HEK293 (cell line): ENCODE results near the gene GOLGA5.

Experiments used
- CTCF ChIA-PET: fragments of 350-600 bp; formaldehyde crosslinking; extraction: SDS; loops from one replicate; lab custom pipeline; 2021; ENCODE audit warnings: antibody characterized with exemption; lab: Yijun Ruan, JAX
- POLR2A ChIA-PET: fragments of 300-600 bp; formaldehyde crosslinking; extraction: SDS; loops from one replicate; lab custom pipeline; 2020; ENCODE audit warnings: antibody characterized with exemption, inconsistent platforms; lab: Yijun Ruan, JAX
- H3K27ac ChIP-seq: fragments of 200-500 bp; sonication (Bioruptor generic); 2 replicates; pipeline ENCODE4 v1.5.1; 2014; ENCODE audit warnings: low read depth, low read length, control low read depth, inconsistent platforms; ENCODE audit errors: extremely low read depth
- H3K36me3 ChIP-seq, 2 experiments: fragments of 200-500 bp in 1 of 2; sonication (Bioruptor generic) in 1 of 2; 1 replicate in 1 of 2; 2 replicates in 1 of 2; pipeline ENCODE4 v1.5.1; 2014 to 2017; ENCODE audit warnings: inconsistent platforms in 2 of 2, low read length in 2 of 2; ENCODE audit not compliant: control insufficient read depth in 2 of 2, insufficient read depth in 1 of 2
- H3K4me1 ChIP-seq: fragments of 200-500 bp; sonication (Bioruptor generic); 2 replicates; pipeline ENCODE4 v1.5.1; 2014; ENCODE audit warnings: mild to moderate bottlenecking, low read length, inconsistent platforms; ENCODE audit not compliant: control insufficient read depth, insufficient read depth
- H3K4me3 ChIP-seq: 2 replicates; pipeline ENCODE4 v1.5.1; 2011; ENCODE audit warnings: low read depth, mild to moderate bottlenecking, control low read depth, low read length, moderate library complexity
- H3K9me3 ChIP-seq: fragments of 200-500 bp; sonication (Bioruptor generic); 2 replicates; pipeline ENCODE4 v1.5.1; 2014; ENCODE audit warnings: low read depth, low read length, inconsistent platforms; ENCODE audit not compliant: control insufficient read depth, insufficient read depth
- BCL11B ChIP-seq: fragments of 450-650 bp; formaldehyde crosslinking; IDR thresholded peaks from 2 replicates; pipeline ENCODE4 v1.5.1; 2016; ENCODE audit warnings: low read depth, missing biosample characterization, missing genetic modification characterization
- SP7 ChIP-seq: fragments of 450-650 bp; formaldehyde crosslinking; IDR thresholded peaks from 2 replicates; pipeline ENCODE4 v1.5.1; 2016; ENCODE audit warnings: missing biosample characterization, missing genetic modification characterization
- ZBTB1 ChIP-seq: fragments of 450-650 bp; formaldehyde crosslinking; IDR thresholded peaks from 2 replicates; pipeline ENCODE4 v1.5.1; 2016; ENCODE audit warnings: missing biosample characterization, missing genetic modification characterization
- ZNF121 ChIP-seq: fragments of 450-650 bp; formaldehyde crosslinking; IDR thresholded peaks from 2 replicates; pipeline ENCODE4 v1.5.1; 2016; ENCODE audit warnings: missing biosample characterization, missing genetic modification characterization
- ZNF132 ChIP-seq: fragments of 450-650 bp; formaldehyde crosslinking; IDR thresholded peaks from 2 replicates; pipeline ENCODE4 v1.5.1; 2017; ENCODE audit warnings: missing biosample characterization, missing genetic modification characterization, borderline replicate concordance
- ZNF138 ChIP-seq: fragments of 450-650 bp; formaldehyde crosslinking; IDR thresholded peaks from 2 replicates; pipeline ENCODE4 v1.5.1; 2016; ENCODE audit warnings: missing biosample characterization, missing genetic modification characterization, borderline replicate concordance
- ZNF16 ChIP-seq: fragments of 450-650 bp; formaldehyde crosslinking; IDR thresholded peaks from 2 replicates; pipeline ENCODE4 v1.5.1; 2016; ENCODE audit warnings: low read depth, missing biosample characterization, missing genetic modification characterization
- ZNF184 ChIP-seq: fragments of 450-650 bp; IDR thresholded peaks from 2 replicates; pipeline ENCODE4 v1.5.1; 2018; ENCODE audit warnings: missing biosample characterization, mild to moderate bottlenecking, missing genetic modification characterization
- ZNF391 ChIP-seq: fragments of 450-650 bp; formaldehyde crosslinking; IDR thresholded peaks from 2 replicates; pipeline ENCODE4 v1.5.1; 2016; ENCODE audit warnings: low read depth, missing biosample characterization, missing genetic modification characterization, borderline replicate concordance
- ZNF433 ChIP-seq: fragments of 450-650 bp; formaldehyde crosslinking; IDR thresholded peaks from 2 replicates; pipeline ENCODE4 v1.5.1; 2016; ENCODE audit warnings: missing biosample characterization, missing genetic modification characterization, low read depth
- ZNF610 ChIP-seq: fragments of 450-650 bp; formaldehyde crosslinking; IDR thresholded peaks from 2 replicates; pipeline ENCODE4 v1.5.1; 2016; ENCODE audit warnings: missing biosample characterization, missing genetic modification characterization, borderline replicate concordance
- ZNF658 ChIP-seq: fragments of 450-650 bp; formaldehyde crosslinking; IDR thresholded peaks from 2 replicates; pipeline ENCODE4; 2016; ENCODE audit warnings: missing biosample characterization, missing genetic modification characterization
- ZNF843 ChIP-seq: fragments of 450-650 bp; formaldehyde crosslinking; IDR thresholded peaks from 2 replicates; pipeline ENCODE4 v1.5.1; 2016; ENCODE audit warnings: missing biosample characterization, missing genetic modification characterization
- TF ChIP-seq, protein P1 (sequence below): fragments of 450-650 bp; formaldehyde crosslinking; IDR thresholded peaks from 2 replicates; pipeline ENCODE4 v1.5.0; 2017; ENCODE audit warnings: missing biosample characterization, missing genetic modification characterization, borderline replicate concordance
- TF ChIP-seq, protein P2 (sequence below): fragments of 450-650 bp; formaldehyde crosslinking; IDR thresholded peaks from 2 replicates; pipeline ENCODE4 v1.5.1; 2016; ENCODE audit warnings: missing biosample characterization, missing genetic modification characterization
- TF ChIP-seq, protein P3 (sequence below): fragments of 450-650 bp; formaldehyde crosslinking; conservative IDR thresholded peaks from 2 replicates; pipeline ENCODE4 v1.5.1; 2016; ENCODE audit warnings: low read depth, missing biosample characterization, missing genetic modification characterization

GOLGA5 gene

DNA sequence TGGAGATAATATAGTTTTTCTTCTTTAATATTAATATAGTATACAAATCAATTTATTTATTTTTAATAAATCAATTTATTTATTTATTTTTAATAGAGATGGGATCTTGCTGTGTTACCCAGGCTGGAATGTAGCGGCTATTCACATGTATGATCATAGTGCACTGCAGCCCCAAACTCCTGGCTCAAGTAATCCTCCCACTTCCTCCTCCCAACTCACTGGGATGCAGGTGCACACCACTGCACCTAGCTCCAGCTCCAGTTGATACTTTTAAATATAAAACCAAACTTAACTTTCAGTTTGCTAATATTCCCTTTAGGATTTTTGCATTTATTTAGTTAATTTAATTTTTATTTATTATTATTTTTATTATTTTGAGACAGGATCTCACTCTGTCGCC, 8.6 kb downstream of the GOLGA5 start:
- no peak for TF ChIP-seq ZNF391 (tag by site-specific recombination)
- TF ChIP-seq, protein P1, sequence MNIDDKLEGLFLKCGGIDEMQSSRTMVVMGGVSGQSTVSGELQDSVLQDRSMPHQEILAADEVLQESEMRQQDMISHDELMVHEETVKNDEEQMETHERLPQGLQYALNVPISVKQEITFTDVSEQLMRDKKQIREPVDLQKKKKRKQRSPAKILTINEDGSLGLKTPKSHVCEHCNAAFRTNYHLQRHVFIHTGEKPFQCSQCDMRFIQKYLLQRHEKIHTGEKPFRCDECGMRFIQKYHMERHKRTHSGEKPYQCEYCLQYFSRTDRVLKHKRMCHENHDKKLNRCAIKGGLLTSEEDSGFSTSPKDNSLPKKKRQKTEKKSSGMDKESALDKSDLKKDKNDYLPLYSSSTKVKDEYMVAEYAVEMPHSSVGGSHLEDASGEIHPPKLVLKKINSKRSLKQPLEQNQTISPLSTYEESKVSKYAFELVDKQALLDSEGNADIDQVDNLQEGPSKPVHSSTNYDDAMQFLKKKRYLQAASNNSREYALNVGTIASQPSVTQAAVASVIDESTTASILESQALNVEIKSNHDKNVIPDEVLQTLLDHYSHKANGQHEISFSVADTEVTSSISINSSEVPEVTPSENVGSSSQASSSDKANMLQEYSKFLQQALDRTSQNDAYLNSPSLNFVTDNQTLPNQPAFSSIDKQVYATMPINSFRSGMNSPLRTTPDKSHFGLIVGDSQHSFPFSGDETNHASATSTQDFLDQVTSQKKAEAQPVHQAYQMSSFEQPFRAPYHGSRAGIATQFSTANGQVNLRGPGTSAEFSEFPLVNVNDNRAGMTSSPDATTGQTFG (tag by site-specific recombination): no peak
- TF ChIP-seq ZNF121: no peak
- TF ChIP-seq ZNF16 (tag by site-specific recombination): no peak
- TF ChIP-seq ZBTB1 (tag by site-specific recombination): no peak
- CTCF ChIA-PET: no interaction called here
- POLR2A ChIA-PET: no interaction called here
- no peak overlapping the region for H3K27ac ChIP-seq
- H3K4me1 ChIP-seq: peaks cover 5% of the 10 kb centered on the region; the same call in 1 of the 2 replicates
- H3K36me3 ChIP-seq: peaks cover 28 to 39% of the 10 kb centered on the region in 2 experiments
- no peaks in the 10 kb centered on the region for H3K9me3 ChIP-seq
- H3K4me3 ChIP-seq: no peak overlapping the region

DNA sequence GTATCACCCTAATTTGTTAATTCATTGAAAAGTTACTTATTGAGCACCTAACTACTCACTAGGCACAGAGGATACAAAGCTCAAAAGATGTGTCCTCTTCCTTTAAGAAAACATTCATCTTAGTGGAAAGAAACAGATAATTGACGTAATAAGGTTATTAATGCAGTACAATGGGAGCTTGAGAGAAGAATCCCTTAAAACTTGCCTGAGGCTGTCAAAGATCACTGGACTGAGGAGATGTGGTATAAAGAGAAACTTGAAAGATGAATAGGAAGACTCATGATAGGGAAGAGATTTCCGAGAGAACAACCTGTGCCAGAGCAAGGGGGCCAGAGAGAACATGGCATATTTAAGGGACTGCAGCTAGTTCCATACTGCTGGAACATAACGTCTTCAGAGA, 19.1 kb downstream of the GOLGA5 start:
- Histone ChIP-seq H3K36me3 (peaks cover 81 to 91% of the 10 kb centered on the region in 2 experiments), H3K9me3 (no peaks in the 10 kb centered on the region), H3K4me3 (no peak overlapping the region), H3K27ac (no peak overlapping the region), H3K4me1 (no peaks in the 10 kb centered on the region)
- ChIA-PET POLR2A (no interaction called here), CTCF (no interaction called here)
- no peak for TF ChIP-seq ZNF132 (tag by site-specific recombination)
- TF ChIP-seq, protein P2, sequence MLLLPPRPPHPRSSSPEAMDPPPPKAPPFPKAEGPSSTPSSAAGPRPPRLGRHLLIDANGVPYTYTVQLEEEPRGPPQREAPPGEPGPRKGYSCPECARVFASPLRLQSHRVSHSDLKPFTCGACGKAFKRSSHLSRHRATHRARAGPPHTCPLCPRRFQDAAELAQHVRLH (tag by site-specific recombination): no peak
- TF ChIP-seq ZNF138 (tag by site-specific recombination): no peak
- no peak for TF ChIP-seq ZNF658
- TF ChIP-seq, protein P3, sequence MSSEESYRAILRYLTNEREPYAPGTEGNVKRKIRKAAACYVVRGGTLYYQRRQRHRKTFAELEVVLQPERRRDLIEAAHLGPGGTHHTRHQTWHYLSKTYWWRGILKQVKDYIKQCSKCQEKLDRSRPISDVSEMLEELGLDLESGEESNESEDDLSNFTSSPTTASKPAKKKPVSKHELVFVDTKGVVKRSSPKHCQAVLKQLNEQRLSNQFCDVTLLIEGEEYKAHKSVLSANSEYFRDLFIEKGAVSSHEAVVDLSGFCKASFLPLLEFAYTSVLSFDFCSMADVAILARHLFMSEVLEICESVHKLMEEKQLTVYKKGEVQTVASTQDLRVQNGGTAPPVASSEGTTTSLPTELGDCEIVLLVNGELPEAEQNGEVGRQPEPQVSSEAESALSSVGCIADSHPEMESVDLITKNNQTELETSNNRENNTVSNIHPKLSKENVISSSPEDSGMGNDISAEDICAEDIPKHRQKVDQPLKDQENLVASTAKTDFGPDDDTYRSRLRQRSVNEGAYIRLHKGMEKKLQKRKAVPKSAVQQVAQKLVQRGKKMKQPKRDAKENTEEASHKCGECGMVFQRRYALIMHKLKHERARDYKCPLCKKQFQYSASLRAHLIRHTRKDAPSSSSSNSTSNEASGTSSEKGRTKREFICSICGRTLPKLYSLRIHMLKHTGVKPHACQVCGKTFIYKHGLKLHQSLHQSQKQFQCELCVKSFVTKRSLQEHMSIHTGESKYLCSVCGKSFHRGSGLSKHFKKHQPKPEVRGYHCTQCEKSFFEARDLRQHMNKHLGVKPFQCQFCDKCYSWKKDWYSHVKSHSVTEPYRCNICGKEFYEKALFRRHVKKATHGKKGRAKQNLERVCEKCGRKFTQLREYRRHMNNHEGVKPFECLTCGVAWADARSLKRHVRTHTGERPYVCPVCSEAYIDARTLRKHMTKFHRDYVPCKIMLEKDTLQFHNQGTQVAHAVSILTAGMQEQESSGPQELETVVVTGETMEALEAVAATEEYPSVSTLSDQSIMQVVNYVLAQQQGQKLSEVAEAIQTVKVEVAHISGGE (tag by site-specific recombination): no peak
- TF ChIP-seq ZNF843 (tag by site-specific recombination): no peak
- TF ChIP-seq ZNF184 (tag by site-specific recombination): no peak
- TF ChIP-seq ZNF433 (tag by site-specific recombination): no peak
- TF ChIP-seq ZNF610 (tag by site-specific recombination): no peak
- TF ChIP-seq BCL11B (tag by site-specific recombination): no peak
- TF ChIP-seq SP7 (tag by site-specific recombination): no peak
